A673 (cell line): Measurements from ENCODE around the gene MTHFD1L.

Source experiments
- CTCF ChIP-seq: fragments of 300-800, 200-600 bp; sonication (generic); conservative IDR thresholded peaks from 2 replicates; pipeline ENCODE4 v1.5.1; 2017; ENCODE audit warnings: low read depth, mild to moderate bottlenecking, antibody characterized with exemption, low read length, moderate library complexity, mixed read lengths
- EZH2 ChIP-seq: fragments of 200-600 bp; sonication (generic); IDR thresholded peaks from 2 replicates; pipeline ENCODE4 v1.6.1; 2017; ENCODE audit warnings: borderline replicate concordance, low read depth, mild to moderate bottlenecking, mixed read lengths, antibody characterized with exemption, low read length; ENCODE audit not compliant: poor library complexity, severe bottlenecking

- TF ChIP-seq CTCF (no peak), EZH2 (no peak)
Measured at GRCh38 chr6:150966786-150967185, 101.3 kb downstream of the MTHFD1L start.
